ENCODE results near the gene PLA2G4C. TPM values are rescaled to one million over a fixed set of nuclear protein-coding genes. Genes with fewer than 3 reads are reported as not detected.

The PLA2G4C gene
- total RNA-seq, 4 donors from 2014 or later, result 0.61 to 4.0 (median 1.3) TPM; not detected in 1

GRCh38 chr19:48122421-48122820, 11.8 kb upstream of the PLA2G4C start:
- 13 to 47% methylated on average over 3 to 13 of the region's 14 CpGs for WGBS, 2 donors
- DNase-seq, result no peak
- H3K9me3 ChIP-seq, result no peaks in the 10 kb centered on the region
- peaks cover 0 to 40% (median 0%) of the 10 kb centered on the region in 3 donors for H3K36me3 ChIP-seq
- no peaks in the 10 kb centered on the region for H3K27me3 ChIP-seq
- H3K4me3 ChIP-seq, result no peak overlapping the region
- peaks cover 6 to 37% (median 29%) of the 10 kb centered on the region in 3 donors for H3K4me1 ChIP-seq
- intact Hi-C loops (cut with DNase I), result no loop called here
- peak overlapping the region in 3 of 4 donors; percentile 21 to 71 (median 69) for H3K27ac ChIP-seq
- TF ChIP-seq POLR2A (IDR thresholded peaks at IDR 0.05), result no peak
- no peak for TF ChIP-seq CTCF (IDR thresholded peaks at IDR 0.05)

- no peak overlapping the region for H3K4me3 ChIP-seq
- no peak for DNase-seq
- no peaks in the 10 kb centered on the region for H3K27me3 ChIP-seq
Measured at GRCh38 chr19:48121909-48122371, 11.3 kb upstream of the PLA2G4C start.

GRCh38 chr19:48121066-48121465, 10.4 kb upstream of the PLA2G4C start:
- Histone ChIP-seq H3K4me1 (peaks cover 6 to 37% (median 29%) of the 10 kb centered on the region in 3 donors), H3K27ac (peak overlapping the region in 1 of 4 donors; percentile 32), H3K27me3 (no peaks in the 10 kb centered on the region), H3K9me3 (no peaks in the 10 kb centered on the region), H3K36me3 (peaks cover 0 to 45% (median 0%) of the 10 kb centered on the region in 3 donors), H3K4me3 (no peak overlapping the region)
- TF ChIP-seq POLR2A (IDR thresholded peaks at IDR 0.05) (no peak), CTCF (IDR thresholded peaks at IDR 0.05) (no peak)
- intact Hi-C loops (cut with DNase I), result no loop called here
- DNase-seq, result no peak
- 52 to 93% methylated on average over 3 of the region's 14 CpGs for WGBS, 2 donors

More at GRCh38 chr19:48121909-48122371, 11.3 kb upstream of the PLA2G4C start:
- H3K4me1 ChIP-seq, result peaks cover 6 to 37% (median 29%) of the 10 kb centered on the region in 3 donors
- H3K9me3 ChIP-seq, result no peaks in the 10 kb centered on the region
- WGBS, 2 donors, result 10 to 24% methylated on average over 3 to 10 of the region's 10 CpGs
- TF ChIP-seq POLR2A (IDR thresholded peaks at IDR 0.05) (no peak), CTCF (IDR thresholded peaks at IDR 0.05) (no peak)
- intact Hi-C loops (cut with DNase I), result no loop called here
- H3K36me3 ChIP-seq, result peaks cover 0 to 40% (median 0%) of the 10 kb centered on the region in 3 donors
- peak overlapping the region in 3 of 4 donors; percentile 21 to 71 (median 69) for H3K27ac ChIP-seq

GRCh38 chr19:48120505-48120904, 9.9 kb upstream of the PLA2G4C start:
- H3K4me3 ChIP-seq, result no peak overlapping the region
- intact Hi-C loops (cut with DNase I), result no loop called here
- H3K36me3 ChIP-seq, result peaks cover 0 to 48% (median 0%) of the 10 kb centered on the region in 3 donors
- WGBS, 2 donors, result 93 to 96% methylated on average over 2 of the region's 2 CpGs
- no peak overlapping the region for H3K27ac ChIP-seq
- peaks cover 6 to 37% (median 29%) of the 10 kb centered on the region in 3 donors for H3K4me1 ChIP-seq
- H3K9me3 ChIP-seq, result no peaks in the 10 kb centered on the region
- no peak for TF ChIP-seq CTCF (IDR thresholded peaks at IDR 0.05)
- no peak for TF ChIP-seq POLR2A (IDR thresholded peaks at IDR 0.05)
- DNase-seq, result no peak
- no peaks in the 10 kb centered on the region for H3K27me3 ChIP-seq

- H3K36me3 ChIP-seq, result peaks cover 0 to 50% (median 0%) of the 10 kb centered on the region in 3 donors
- TF ChIP-seq CTCF (IDR thresholded peaks at IDR 0.05) (no peak), POLR2A (IDR thresholded peaks at IDR 0.05) (no peak)
- WGBS, 2 donors, result 81 to 88% methylated on average over 11 of the region's 11 CpGs
- no peak overlapping the region for H3K4me3 ChIP-seq
- no peak for DNase-seq
- H3K27me3 ChIP-seq, result no peaks in the 10 kb centered on the region
- no peak overlapping the region for H3K27ac ChIP-seq
- peaks cover 0 to 21% (median 16%) of the 10 kb centered on the region in 3 donors for H3K4me1 ChIP-seq
- intact Hi-C loops (cut with DNase I), result no loop called here
- no peaks in the 10 kb centered on the region for H3K9me3 ChIP-seq
Measured at GRCh38 chr19:48118131-48118517, 7.5 kb upstream of the PLA2G4C start.
